ENCODE results near the gene GNB1. TPM values are rescaled to one million over a fixed set of nuclear protein-coding genes. Genes with fewer than 3 reads are reported as not detected.
A peak's percentile ranks its signal among the peaks of the same experiment; 100 is the strongest.

Gene GNB1
- total and polyA plus RNA-seq, 9 of the 15 experiments (the other 6 are each of a cell fraction or from before 2014, with no cell fraction given) = 34.3 to 388 (median 114) TPM

DNA sequence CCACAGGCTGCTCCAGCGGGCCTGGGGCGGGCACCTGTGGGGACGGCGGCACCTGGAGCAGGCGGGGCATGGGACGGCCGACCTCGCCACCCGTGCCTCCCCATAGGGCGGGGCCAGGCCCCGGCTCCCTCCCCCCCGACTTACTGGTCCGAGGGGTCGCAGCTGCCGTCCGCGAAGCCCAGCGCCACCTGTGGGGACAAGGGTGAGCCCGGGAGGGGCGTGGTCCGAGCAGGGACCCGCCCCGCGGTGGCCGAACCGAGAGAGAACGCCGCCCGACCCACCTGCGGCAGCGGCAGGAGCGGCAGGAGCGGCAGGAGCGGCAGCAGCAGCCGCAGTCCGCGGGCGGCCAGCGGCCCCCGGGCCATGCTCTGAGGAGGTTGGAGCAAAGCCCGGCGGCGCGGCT, 28.0 kb upstream of the GNB1 start, which contains the start of gene TMEM52 (continued):
- TF ChIP-seq HDAC8 (tag; IDR thresholded peaks at IDR 0.05) (0 out of 2 replicates have a peak, but pooled peaks have one; percentile 58), KLF1 (tag; IDR thresholded peaks at IDR 0.05) (no peak), ZNF77 (CRISPR knock-in tag; IDR thresholded peaks at IDR 0.05) (0 out of 2 replicates have a peak, but pooled peaks have one; percentile 55), TFAM (CRISPR knock-in tag; conservative IDR thresholded peaks at IDR 0.05) (no peak), SRSF1 (IDR thresholded peaks at IDR 0.05; ENCODE audit: low read depth, low read length) (no peak), HDAC1 (IDR thresholded peaks at IDR 0.05) (peak in 1 of 2 experiments; percentile 67; a peak in 1 of 4 replicates), CTCFL (IDR thresholded peaks at IDR 0.05; ENCODE audit: borderline replicate concordance, insufficient read depth, low read depth, low read length, poor library complexity, severe bottlenecking) (peak; percentile 90), RBBP5 (IDR thresholded peaks at IDR 0.05; ENCODE audit: borderline replicate concordance, insufficient read depth, low read length, poor library complexity, severe bottlenecking) (peak; percentile 67)
